Activated T-cell treated with anti-CD3 and anti-CD28 coated beads for 4 hours (primary cell): ENCODE data around the gene VARS1.
"Not testable (repeated sequence)": the region's sequence is repeated elsewhere in the genome, so short reads cannot be mapped to it uniquely, and the experiment has no call there.

Source experiments
- DNase-seq: peaks from one replicate; pipeline ENCODE4 v3.0.0-alpha.2; 2020

The VARS1 gene

DNA sequence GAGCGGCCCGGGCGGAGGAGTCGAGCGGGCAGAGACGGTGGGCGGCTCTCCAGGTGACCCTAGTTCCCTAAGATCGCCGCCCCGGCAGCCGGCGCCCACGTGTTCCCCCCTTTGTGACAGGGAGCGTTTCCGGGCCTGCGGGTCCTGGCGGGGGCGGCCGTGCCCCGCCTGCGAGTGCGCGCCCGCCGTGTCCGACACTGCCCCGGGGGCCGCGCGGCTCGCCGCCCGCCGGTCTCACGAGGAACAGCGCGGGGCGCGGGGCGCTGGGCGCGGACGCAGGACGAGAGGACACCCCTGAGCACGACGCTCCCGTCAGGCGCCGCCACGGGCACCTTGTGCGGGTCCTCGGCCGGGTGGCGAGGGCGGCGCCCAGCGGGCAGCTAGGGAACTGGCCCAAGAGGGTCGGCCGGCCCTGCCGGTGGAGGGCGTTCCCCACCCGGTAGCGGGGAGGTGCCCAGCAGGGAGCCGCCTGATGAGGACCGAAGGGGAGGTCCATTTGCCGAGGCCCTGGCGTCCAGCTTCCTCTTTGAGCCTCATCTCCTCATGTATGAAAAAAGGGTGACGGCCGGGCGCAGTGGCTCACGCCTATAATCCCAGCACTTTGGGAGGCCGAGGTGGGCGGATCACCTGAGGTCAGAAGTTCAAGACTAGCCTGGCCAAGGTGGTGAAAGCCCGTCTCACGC is at the start of gene VARS1:
TSS of gene VARS1 (minus strand) at position 137 of the 683 bp plus-strand sequence. CDS start 535 bp downstream, outside the sequence.
- peak; percentile 64 for DNase-seq

DNA sequence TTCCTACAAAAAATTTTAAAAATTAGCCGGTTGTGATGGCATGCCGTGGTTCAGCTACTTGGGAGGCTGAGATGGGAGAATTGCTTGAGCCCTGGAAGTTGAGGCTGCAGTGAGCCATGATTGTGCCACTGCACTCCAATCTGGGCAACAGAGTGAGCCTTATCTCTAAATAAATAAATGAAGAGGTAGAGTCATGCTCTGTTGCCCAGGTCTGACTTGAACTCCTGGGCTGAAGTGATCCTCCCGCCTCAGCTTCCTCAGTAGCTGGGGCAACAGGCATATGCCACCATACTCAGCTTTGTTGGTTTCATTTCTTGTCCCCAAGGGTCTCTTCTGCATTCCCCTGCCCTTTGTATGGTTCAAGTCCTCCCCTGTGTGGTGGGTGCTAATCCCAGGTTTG is 49.0 kb upstream of the VARS1 start:
- no peak for DNase-seq

DNA sequence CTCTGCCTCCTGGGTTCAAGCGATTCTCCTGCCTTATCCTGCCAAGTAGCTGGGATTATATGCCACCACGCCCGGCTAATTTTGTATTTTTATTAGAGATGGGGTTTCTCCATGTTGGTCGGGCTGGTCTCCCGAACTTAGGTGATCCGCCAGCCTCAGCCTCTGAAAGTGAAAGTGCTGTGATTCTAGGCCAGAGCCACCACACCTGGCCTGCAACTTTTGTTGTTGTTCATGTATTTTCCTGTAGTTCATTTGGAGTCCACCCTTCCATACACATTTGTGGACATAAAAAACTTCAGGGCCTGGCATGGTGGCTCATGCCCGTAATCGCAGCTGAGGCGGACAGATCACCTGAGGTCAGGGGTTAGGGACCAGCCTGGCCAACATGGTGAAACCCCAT is 46.5 kb upstream of the VARS1 start:
- no peak for DNase-seq

DNA sequence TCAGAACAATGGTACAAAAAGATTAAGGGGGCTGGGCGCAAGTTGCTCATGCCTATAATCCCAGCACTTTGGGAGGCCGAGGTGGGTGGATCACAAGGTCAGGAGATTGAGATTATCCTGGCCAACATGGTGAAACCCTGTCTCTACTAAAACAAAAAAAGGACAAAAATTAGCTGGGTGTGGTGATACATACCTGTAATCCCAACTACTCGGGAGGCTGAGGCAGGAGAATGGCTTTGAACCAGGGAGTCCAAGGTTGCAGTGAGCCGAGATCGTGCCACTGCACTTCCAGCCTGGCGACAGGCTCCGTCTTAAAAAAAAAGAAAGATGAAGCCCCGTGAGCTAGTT is 44.2 kb upstream of the VARS1 start:
- not testable (repeated sequence) for DNase-seq

DNA sequence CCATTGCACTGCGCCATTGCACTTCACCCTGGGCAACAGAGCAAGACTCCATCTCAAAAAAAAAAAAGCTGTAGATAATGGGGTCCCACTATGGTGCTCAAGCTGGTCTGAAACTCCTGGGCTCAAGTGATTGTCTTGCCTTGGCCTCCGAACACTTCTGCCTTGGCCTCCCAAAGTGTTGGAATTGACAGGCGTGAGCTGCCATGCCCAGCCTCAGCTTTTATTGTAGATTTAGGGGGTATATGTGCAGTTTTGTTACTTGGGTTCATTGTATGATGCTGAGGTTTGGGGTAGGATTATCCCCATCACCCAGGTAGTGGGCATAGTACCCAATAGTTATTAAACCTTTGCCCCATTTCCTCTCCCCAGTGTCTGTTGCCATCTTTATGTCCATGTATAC is 43.4 kb upstream of the VARS1 start:
- DNase-seq: no peak

DNA sequence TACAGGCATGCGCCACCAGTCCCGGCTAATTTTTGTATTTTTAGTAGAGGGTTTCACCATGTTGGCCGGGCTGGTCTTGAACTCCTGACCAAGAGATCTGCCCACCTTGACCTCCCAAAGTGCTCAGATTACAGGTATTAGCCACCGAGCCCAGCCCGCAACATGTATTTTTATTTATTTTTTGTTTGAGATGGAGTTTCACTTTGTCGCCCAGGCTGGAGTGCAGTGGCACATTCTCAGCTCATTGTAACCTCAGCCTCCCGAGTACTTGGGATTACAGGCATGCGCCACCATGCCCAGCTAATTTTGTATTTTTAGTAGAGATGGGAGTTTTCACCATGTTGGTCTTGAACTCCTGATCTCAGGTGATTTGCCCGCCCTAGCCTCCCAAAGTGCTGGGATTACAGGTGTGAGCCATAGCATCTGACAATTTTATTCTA is 42.6 kb upstream of the VARS1 start:
- not testable (repeated sequence) for DNase-seq

DNA sequence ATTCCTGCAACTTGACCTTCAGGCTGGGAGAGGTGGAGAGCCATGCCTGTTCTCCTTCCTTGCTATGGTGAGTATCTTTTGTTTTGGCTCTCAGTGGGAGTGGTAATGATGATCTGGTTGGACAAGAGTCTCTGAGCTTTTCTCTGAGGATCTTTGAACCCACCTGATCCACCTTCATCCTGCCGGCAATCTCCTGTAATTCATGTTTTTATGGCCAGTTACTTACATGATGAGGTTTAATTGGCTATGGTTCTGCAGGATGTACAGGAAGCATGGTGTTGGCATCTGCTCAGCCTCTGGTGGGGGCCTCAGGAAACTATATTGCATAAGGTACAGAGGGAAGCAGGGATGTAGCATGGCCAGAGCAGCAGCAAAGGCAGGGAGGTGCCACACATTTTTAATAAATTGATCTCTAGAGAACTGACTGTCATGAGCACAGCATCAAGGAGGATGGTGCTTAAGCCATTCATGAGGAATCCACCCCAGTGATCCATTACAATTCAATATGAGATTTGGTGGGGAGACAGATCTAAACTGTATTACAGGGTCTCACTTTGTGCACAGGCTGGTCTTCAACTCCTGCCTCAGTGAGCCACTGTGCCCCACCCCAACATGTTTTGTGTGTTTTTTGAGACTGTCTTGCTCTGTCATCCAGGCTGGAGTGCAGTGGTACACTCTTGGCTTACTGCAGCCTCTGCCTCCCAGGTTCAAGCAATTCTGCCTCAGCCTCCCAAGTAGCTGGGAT is 42.0 kb upstream of the VARS1 start:
- no peak for DNase-seq

DNA sequence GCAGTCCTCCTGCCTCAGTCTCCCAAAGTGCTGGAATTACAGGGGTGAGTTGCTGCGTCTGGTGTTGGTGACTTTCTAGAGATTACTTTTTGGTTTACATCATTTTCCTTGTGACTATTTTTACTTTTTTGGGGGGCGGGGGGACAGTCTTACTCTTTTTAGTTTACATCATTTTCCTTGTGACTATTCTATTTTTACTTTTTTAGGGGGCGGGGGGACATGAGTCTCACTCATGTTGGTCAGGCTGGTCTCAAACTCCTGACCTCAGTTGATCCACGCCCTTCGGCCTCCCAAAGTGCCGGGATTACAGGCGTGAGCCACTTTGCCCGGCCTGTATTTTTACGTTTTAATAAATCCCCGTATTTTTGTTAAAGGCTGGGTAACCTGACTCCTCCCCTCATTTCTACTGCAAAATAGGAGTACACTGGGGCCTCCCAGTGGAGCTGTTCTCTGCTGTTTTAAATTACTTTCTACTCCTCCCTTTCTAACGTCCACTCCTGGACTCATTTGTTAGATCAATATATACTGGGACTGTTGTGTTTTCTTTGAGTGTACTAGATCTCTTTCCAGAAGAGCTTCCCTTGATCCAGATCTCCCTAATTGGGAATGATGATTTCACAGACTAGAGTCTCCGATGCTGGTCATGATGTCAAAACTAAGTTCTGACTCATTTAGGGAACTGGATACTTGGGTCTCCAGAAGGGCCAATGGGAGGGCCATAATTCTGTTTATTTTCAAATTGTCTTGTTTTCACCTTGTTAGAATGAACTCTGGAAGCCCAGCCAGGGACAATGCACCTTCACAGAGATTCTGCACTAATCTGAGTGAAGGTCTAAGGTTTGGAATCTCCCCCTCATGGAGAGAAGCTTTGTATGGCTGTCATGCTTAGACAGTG is 41.2 kb upstream of the VARS1 start:
- no peak for DNase-seq

DNA sequence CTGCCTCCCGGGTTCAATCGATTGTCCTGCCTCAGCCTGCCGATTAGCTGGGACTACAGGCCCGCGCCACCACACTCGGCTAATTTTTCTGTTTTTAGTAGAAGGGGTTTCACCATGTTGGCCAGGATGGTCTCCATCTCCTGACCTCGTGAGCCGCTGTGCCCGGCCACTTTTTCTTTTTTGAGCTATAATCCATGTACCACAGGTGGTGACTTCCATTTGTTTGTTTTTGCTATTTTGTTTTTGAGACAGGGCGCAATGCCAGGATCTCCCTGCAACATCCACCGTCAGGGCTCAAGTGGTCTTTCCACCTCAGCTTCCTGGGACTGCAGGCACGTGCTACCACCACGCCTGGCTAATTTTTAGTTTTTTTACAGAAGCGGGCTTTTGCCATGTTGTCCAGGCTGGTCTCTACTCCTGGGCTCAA is 40.5 kb upstream of the VARS1 start:
- no peak for DNase-seq

DNA sequence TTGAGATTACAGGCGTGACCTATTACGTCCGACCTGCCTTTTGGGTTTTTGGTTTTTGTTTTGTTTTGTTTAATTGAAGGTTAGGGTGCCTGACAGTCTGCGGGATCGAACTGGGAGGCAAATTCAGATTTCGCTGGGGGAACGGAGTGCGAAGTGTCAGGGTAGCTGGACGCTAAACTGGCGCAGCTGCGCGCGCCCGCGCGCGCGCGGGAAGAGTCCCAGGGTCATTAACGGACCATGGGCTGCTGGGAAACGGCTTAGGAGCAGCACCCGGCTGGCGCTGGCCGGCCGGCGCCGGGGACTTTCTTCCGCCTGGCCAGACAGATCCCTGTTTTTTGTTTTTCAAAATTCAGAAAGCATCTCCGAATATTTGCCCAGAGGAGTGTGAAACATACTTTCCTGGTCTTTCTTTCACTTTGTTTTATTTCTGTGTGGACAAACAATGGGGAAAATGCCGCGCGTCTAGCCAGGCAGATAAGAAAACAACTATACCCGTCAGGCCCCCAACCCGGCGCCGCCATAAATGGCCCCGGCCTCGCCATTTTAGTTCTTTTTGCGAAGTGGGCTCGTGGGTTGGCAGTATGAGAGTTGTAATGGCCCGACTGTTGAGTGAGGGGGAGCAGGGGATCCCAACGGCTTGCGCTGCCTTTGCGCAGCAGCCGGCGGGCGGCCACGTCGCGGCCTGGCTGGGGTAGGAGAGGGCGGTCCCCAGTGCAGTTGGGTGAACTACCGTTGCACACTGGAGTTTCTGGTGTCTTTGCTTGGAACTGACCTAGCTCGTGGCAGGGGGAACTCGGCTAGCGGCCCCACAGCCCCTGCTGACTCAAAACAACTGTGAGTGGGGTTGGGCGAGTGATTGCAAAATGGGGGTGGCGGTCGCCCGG is 39.1 kb upstream of the VARS1 start:
- DNase-seq: peak; percentile 75

DNA sequence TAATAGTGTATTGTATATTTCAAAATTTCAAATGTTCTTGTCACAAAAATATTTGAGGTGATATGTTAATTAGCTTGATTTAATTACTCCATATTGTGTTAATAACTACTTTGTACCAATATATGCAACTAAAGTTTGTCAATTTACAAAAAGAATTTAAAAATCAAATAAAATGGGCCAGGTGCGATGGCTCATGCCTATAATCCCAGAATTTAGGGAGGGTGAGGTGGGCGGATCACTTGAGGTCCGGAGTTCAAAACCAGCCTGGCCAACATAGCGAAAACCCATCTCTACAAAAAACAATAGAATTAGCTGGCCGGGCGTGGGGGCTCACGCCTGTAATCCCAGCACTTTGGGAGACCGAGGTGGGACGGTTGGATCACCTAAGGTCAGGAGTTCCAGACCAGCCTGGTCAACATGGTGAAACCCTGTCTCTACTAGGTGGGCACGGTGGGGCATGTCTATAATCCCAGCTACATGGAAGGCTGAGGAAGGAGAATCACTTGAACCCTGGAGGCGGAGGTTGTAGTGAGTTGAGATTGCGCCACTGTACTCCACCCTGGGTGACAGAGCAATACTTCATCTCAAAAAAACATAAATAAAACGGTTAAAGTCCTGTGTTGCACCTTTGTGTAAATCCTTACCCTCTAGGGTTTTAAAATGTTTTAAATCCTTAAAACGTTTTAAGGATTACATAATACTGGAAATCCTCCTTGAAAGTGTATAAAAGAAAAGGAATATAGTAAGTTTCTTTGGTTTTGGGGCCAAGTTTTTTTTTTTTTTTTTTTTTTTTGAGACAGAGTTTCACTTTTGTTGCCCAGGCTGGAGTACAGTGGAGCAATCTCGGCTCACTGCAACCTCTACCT is 36.0 kb upstream of the VARS1 start:
- no peak for DNase-seq

DNA sequence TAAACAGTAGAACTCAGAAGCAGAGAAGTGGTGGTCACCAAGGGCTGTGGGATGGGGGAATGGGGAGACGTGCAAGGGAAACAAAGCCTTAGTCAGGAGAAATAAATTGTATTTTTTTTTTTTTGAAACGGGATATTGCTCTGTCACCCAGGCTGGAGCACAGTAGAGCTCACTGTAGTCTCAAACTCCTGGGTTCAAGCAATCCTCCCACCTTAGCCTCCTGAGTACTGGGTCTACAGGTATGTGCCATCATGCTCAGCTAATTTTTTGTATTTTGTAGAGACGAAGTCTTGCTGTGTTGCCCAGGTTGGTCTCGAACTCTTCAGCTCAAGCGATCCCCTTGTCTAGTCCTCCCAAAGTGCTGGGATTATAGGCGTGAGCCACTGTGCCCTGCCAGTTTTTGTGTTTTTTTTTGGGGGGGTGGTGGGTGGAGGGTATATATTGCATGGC is 35.4 kb upstream of the VARS1 start:
- DNase-seq: no peak

DNA sequence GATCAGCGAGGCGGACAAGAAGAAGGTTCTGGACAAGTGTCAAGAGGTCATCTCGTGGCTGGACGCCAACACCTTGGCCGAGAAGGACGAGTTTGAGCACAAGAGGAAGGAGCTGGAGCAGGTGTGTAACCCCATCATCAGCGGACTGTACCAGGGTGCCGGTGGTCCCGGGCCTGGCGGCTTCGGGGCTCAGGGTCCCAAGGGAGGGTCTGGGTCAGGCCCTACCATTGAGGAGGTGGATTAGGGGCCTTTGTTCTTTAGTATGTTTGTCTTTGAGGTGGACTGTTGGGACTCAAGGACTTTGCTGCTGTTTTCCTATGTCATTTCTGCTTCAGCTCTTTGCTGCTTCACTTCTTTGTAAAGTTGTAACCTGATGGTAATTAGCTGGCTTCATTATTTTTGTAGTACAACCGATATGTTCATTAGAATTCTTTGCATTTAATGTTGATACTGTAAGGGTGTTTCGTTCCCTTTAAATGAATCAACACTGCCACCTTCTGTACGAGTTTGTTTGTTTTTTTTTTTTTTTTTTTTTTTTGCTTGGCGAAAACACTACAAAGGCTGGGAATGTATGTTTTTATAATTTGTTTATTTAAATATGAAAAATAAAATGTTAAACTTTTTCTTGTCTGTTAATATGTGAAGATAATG is 34.2 kb upstream of the VARS1 start:
- DNase-seq: no peak

DNA sequence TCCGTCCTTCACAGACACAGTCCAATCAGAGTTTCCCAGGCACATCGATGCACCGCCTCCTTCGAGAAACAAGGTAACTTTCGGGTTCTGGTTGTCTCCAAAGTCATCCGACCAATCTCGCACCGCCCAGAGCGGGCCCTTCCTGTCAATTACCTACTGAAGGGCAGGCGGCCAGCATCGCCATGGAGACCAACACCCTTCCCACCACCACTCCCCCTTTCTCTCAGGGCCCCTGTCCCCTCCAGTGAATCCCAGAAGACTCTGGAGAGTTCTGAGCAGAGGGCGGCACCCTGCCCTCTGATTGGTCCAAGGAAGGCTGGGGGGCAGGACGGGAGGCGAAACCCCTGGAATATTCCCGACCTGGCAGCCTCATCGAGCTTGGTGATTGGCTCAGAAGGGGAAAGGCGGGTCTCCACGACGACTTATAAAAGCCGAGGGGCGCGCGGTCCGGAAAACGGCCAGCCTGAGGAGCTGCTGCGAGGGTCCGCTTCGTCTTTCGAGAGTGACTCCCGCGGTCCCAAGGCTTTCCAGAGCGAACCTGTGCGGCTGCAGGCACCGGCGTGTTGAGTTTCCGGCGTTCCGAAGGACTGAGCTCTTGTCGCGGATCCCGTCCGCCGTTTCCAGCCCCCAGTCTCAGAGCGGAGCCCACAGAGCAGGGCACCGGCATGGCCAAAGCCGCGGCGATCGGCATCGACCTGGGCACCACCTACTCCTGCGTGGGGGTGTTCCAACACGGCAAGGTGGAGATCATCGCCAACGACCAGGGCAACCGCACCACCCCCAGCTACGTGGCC is 31.9 kb upstream of the VARS1 start, which contains the start of gene HSPA1B:
TSS of gene HSPA1B (plus strand) at position 453 of the 794 bp plus-strand sequence. CDS start at position 666, 213 bp downstream.
- DNase-seq: peak; percentile 79

DNA sequence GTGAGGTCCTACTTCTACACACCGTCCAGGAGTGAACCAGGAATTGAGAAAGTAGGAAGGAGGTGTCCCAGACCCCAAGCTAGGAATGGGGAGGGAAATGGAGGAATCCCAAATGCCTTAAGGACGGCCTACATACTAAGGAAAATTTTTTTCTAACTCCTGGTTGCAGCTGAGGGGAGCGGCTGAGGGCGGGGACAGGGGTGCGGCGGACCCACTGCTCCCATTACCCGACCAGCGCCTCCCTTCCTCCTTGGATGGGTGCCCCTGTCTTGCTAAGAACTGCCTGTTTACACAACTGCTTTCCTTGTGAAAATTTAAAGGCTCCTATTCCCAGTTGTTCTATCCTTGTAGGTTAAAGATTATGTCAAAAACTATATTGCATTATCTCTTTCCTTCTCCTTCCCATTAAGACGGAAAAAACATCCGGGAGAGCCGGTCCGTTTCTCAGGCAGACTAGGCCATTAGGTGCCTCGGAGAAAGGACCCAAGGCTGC is 31.3 kb upstream of the VARS1 start:
- DNase-seq: no peak

DNA sequence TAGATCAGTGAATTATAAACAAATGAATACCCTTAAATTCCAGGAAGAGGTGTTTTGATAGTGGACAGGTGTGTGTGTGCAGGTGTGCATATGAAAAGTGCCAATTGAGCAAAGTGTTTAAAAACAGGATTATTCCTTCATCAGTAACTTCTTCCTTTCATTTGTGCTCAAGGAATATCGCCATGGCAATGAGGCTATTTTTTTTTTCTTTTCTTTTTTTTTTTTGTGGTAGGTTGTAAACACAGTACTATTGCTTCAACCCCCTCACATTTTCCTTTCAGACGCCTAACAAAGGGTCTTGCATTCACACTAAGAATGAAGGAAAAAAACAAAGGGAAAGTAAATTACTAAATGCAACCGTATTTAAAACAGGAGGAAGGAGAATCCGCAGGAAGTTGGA is 30.0 kb upstream of the VARS1 start:
- DNase-seq: no peak

DNA sequence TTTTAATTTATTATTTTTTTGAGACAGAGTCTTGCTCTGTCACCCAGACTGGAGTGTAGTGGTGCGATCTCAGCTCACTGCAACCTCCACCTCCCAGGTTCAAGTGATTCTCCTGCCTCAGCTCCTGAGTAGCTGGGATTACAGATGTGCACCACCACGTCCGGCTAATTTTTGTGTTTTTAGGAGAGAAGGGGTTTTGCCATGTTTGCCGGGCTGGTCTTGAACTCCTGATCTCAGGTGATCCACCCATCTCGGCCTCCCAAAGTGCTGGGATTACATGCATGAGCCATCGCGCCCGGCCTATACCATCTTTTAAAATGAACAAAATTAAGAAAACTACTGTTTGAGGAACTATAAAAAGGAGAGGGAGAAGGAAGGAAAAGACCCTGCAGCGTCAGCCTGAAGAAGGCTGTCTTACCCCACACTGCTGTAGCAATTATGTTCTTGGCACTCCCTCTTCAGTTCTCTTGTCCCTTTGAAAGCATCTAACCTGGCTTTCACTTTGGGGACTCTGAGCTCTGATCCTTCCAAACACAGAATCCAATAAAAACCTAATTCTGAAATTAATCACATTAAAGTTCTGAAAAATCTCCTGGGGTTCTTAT is 28.1 kb upstream of the VARS1 start:
- DNase-seq: not testable (repeated sequence)

DNA sequence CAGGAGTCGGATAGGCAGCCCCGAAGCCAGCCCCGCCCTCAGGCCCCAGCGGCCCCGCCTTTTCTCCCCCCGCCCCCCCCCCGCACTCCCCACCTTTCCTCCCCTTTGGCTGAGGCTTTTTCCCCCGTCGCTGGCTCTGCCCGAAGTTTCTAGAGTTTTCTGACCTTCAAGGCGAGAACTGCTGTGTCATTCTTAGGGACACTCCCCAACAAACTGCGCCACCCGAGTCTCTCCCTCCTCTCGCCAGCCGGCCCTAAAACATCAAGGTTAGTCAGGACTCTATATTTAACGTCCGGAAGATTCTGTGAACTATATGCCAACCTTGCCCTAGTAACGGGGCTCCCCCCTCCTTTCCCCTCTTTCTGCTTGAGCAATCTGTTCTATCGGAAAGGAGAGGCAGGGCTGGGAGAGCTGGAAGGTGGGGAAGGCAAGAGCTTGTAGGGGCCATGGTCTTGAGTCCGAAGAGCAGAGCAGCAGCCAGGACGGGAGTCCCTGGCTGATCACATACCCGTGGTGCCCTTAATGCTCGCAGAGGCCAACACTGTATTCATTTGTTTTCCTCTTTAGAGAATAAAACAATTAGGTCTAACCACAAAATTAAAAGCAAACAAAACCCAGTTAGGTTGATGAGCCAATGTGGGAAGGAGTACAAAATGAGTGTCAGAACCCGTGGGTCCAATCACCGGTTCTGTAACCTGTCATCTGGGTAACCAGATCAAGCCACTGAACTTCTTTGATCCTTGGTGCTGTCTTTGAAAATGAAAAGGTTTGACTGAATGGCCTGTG is 26.7 kb upstream of the VARS1 start:
- DNase-seq: peak; percentile 43
